T-helper 2 cell treated with Interferon-gamma antibody and Interleukin-4, amounts not matched to agents 5 μg/mL and 100 μg/mL, for 36 hours (primary cell): ENCODE measurements around the gene RAB11FIP3.

Experiments
- DNase-seq: peaks from one replicate; pipeline ENCODE4 v3.0.0; 2021; ENCODE audit warnings: low spot score
- H3K27ac Mint-ChIP-seq: one replicate; pipeline ENCODE4 v1.8.0; 2021; ENCODE audit warnings: mild to moderate bottlenecking, mixed read lengths
- H3K27me3 Mint-ChIP-seq: one replicate; pipeline ENCODE4 v1.8.0; 2021; ENCODE audit warnings: low read depth, mixed read lengths
- H3K36me3 Mint-ChIP-seq: one replicate; pipeline ENCODE4 v1.8.0; 2021; ENCODE audit warnings: low read depth, mixed read lengths
- H3K4me1 Mint-ChIP-seq: one replicate; pipeline ENCODE4 v1.8.0; 2021; ENCODE audit warnings: low read depth, mixed read lengths
- H3K4me3 Mint-ChIP-seq: one replicate; pipeline ENCODE4 v1.8.0; 2022; ENCODE audit warnings: mild to moderate bottlenecking, moderate library complexity, mixed read lengths
- H3K9me3 Mint-ChIP-seq: one replicate; pipeline ENCODE4 v1.8.0; 2021; ENCODE audit warnings: mixed read lengths

The RAB11FIP3 gene

DNA sequence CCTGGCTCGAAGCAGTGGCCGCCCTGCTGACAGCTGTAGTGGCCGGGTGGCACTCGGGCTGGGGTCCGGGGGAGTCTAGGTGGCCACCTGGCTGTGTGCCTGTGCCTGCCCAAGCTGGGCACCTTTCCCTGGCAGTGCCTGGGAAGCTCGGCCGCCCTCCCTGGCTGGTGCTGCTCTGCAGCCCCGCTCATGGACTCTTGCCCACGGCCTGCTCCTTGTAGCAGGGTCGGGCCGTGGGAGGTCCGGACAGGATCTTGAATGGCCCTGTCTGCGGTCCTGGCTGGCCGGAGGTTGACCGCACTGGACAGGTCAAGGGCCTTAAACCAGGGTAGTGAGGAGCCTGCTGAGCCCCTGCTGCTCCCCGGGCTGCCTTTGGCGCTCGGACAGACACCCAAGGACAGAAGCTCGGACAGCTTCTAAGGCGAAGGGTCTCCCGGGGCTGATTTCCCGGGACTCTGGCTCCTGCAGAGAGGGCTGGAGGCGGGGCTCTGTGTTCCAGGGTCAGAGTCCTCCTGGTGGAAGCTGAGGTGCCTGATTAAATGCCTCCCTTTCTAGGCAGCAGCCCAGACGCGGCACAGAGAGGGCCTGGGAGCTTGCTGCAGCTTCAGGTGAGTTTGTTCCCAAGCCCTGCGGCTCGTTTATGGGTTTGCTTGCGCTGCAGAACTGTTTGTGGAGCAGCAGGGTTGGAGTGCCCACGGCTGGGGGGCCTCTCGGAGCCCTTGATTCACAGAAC, 108.1 kb downstream of the RAB11FIP3 start:
- Mint-ChIP-seq H3K4me1 (peaks cover 10% of the 10 kb centered on the region), H3K9me3 (no peaks in the 10 kb centered on the region), H3K27me3 (no peaks in the 10 kb centered on the region), H3K27ac (no peak overlapping the region), H3K4me3 (no peak overlapping the region), H3K36me3 (peaks cover 3% of the 10 kb centered on the region)
- no peak for DNase-seq

DNA sequence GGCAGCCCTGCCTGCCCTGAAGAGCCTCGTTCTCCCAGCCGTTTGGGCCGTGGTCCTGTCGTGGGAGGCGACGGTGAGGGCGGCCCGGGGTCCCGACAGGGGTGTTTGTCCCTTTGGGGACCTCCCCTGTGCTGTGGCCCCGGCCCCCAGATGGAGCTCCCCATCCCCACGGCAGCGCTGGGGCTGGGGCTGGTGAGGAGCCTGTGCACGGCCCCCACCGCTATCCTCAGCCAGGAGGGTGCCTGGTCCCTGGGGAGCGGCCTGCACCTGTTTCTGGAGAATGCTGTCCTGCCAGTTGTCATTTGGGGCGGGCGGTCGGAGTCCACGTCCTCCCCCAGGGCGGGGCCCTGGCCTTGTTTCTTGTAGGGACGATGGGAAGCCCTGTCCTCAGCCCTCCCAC, 108.7 kb downstream of the RAB11FIP3 start:
- no peak for DNase-seq
- H3K4me1 Mint-ChIP-seq, result peaks cover 6% of the 10 kb centered on the region
- no peak overlapping the region for H3K4me3 Mint-ChIP-seq
- H3K9me3 Mint-ChIP-seq, result no peaks in the 10 kb centered on the region
- no peaks in the 10 kb centered on the region for H3K27me3 Mint-ChIP-seq
- peaks cover 4% of the 10 kb centered on the region for H3K36me3 Mint-ChIP-seq
- H3K27ac Mint-ChIP-seq, result no peak overlapping the region

DNA sequence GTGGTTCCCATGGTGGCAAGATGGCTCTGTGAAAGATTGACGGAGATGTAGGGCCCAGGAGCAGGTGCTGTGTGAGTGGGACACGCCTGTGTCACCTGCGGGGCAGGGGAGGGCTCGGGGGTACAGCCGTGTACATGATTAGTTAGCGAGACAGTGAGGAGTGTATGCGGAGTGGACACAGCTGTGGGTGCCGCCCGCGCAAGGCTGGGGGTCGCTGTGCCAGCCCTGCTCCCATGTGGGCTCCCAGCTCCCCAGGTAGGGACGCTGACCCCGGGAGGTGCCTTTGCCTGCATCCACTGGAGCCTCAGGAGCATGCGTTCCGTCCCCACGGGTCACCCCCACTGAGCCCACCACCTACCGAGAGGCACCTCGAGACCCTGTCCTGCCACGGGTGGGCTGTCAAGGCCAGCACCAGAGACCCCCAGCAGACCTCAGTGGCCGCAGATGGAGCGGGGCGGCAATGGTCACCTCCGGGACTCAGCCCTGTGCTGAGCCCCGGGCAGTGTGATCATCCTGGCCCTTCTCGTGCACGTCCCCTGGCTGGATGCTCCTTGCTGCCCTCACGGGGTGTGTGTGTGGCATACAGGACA, 109.5 kb downstream of the RAB11FIP3 start:
- DNase-seq, result no peak

DNA sequence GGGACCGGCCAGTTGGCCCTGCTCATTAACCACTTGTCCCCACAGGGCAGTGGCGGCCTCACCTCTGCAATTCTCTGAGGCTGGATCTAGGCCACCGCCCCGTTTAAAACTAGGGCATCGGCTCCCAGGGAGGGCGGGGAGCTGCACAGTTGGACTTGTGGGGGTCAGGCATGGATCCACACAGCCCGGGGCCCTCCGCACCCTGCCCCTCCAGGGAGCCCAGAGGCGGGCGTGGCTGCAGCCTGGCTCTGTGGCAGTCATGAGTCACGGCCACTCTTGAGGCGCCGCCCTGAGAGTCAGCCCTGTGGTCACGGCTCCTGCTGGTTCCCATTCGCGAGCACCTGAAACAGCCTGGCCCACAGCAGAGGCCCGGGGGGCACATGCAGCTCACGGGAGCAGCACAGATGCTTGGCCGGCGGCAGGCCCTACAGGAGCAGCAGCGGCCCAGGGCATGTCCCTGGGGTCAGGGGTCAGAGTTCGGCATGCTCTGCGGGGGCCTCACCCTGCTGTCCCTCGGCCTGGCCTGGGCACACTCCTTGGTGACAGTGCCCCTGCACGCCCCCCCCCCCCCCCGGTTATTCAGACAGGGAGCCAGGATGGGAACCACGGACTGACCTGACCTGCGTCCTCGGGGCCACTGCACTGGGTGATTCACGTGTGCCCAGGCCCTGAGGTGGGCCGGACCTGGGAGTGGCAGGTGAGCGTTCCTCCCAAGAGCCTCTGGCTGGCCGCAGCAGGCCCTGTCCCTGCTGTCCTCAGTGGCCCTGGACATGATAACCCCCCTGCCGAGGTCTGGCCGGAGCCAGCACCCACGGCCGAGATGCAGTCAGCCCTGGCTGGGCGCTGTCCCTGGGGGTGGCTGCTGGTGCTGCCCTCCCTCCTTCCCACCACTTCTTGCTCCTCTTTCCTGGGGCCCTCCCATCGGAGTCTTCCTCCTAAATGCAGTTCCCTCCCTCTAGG, 110.3 kb downstream of the RAB11FIP3 start:
- no peak overlapping the region for H3K4me3 Mint-ChIP-seq
- no peak overlapping the region for H3K27ac Mint-ChIP-seq
- peaks cover 2% of the 10 kb centered on the region for H3K36me3 Mint-ChIP-seq
- H3K27me3 Mint-ChIP-seq, result no peaks in the 10 kb centered on the region
- no peaks in the 10 kb centered on the region for H3K4me1 Mint-ChIP-seq
- no peaks in the 10 kb centered on the region for H3K9me3 Mint-ChIP-seq
- DNase-seq, result no peak

More for the DNA sequence above, 109.5 kb downstream of the RAB11FIP3 start:
- H3K27me3 Mint-ChIP-seq, result no peaks in the 10 kb centered on the region
- H3K36me3 Mint-ChIP-seq, result peaks cover 2% of the 10 kb centered on the region
- H3K4me3 Mint-ChIP-seq, result no peak overlapping the region
- no peaks in the 10 kb centered on the region for H3K9me3 Mint-ChIP-seq
- H3K4me1 Mint-ChIP-seq, result peaks cover 4% of the 10 kb centered on the region
- no peak overlapping the region for H3K27ac Mint-ChIP-seq

DNA sequence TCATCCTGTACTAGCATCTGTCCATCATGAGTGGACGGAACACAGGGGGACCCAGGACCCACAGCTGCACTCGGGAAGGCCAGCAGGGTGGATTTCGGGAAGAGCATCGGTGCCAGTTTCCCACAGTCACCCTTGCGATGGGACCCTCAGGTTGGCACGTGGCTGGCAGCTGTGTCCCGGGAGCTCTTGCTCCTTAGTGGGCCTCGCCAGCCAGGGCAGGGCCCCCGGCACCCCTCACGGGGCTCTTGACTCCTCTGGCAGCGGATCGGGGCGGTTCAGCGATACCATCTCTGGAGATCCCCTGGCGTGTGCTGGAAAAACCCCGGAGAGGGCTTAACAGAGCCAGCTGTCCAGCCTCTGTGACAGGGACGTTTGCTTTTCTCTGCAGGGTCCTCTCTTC, 111.3 kb downstream of the RAB11FIP3 start:
- no peaks in the 10 kb centered on the region for H3K27me3 Mint-ChIP-seq
- no peaks in the 10 kb centered on the region for H3K9me3 Mint-ChIP-seq
- peaks cover 4% of the 10 kb centered on the region for H3K36me3 Mint-ChIP-seq

DNA sequence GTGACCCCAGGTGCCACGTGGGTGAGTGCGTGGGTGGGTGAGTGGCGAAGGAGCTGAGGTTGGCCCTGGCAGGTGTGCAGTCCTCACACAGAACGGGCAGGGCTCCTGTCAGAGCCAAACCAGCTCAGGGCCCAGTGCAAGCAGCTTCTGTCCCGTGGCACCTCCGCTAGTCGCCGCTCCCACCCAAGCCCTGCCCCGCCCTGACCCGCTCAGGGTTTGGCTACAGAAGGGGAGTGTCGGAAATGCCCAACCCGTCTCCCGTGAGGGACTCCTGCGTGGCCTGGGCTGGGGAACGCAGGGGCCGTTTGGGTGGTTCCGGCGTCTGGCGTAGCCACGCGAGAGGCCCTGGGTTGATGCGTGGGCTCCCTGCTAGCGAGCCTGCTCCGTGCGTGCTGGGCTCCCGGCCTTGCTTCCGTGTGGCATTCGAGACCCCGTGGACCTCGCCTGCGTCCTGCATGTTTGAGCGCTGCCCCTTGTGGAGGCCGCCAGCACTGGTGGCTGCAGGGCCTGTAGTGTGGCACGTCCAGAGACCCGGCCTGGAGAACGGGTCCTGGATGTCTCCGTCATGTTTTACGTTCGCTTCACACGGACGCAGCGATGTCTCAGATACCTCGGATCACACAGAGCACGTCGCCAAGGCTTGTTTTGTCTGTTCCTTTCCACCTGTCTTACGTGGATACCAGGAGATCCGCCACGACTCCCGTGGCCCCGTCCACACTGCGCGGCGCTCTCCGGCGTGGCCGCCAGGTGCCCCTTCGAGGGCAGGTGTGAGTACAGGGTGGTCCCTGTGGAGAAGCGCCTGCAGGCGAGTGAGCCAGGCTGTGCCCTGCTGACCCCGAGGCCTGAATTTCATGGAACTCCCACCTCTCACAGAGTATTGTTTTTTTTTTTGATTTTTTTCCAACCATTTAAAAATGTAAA, 112.2 kb downstream of the RAB11FIP3 start:
- DNase-seq, result no peak
- Mint-ChIP-seq H3K36me3 (peaks cover 7% of the 10 kb centered on the region), H3K27ac (no peak overlapping the region), H3K4me1 (no peaks in the 10 kb centered on the region), H3K27me3 (no peaks in the 10 kb centered on the region), H3K9me3 (no peaks in the 10 kb centered on the region), H3K4me3 (no peak overlapping the region)

More for the DNA sequence above, 111.3 kb downstream of the RAB11FIP3 start:
- no peak overlapping the region for H3K4me3 Mint-ChIP-seq
- no peak overlapping the region for H3K27ac Mint-ChIP-seq
- no peak for DNase-seq
- no peaks in the 10 kb centered on the region for H3K4me1 Mint-ChIP-seq

DNA sequence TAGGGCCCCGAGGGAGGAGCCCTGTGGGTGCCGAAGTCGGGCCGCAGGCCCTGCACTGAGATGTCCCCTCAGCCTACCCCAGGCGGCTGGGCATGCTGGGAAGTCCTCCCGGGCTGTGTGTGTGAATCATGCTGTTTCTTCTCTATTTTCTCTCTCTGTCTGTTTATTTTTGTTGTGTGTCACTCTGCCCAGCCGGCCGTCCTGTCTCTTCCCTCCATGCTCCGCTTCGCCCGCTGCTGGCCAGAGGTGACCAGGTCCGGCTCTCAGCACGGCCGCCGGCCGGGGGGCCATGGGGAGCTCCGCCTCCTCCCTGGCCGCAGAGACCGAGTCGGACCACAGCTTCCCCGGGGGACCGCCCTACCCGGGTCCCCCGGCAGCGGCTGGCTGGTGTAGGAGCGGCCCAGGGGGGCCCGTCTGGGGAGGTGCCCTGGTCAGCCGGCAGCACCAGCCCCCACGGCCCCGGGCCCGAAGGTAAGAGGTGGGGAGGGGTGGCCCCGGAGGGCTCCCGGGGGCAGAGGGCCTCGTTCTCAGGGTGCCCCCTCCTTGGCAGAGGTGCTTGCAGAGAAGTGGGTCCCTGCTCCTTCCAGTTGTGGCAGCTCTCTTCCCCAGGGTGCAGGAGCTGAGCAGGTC, 114.6 kb downstream of the RAB11FIP3 start:
- Mint-ChIP-seq H3K27ac (no peak overlapping the region), H3K27me3 (no peaks in the 10 kb centered on the region), H3K4me1 (no peaks in the 10 kb centered on the region), H3K9me3 (no peaks in the 10 kb centered on the region), H3K36me3 (peaks cover 10% of the 10 kb centered on the region), H3K4me3 (no peak overlapping the region)
- no peak for DNase-seq

DNA sequence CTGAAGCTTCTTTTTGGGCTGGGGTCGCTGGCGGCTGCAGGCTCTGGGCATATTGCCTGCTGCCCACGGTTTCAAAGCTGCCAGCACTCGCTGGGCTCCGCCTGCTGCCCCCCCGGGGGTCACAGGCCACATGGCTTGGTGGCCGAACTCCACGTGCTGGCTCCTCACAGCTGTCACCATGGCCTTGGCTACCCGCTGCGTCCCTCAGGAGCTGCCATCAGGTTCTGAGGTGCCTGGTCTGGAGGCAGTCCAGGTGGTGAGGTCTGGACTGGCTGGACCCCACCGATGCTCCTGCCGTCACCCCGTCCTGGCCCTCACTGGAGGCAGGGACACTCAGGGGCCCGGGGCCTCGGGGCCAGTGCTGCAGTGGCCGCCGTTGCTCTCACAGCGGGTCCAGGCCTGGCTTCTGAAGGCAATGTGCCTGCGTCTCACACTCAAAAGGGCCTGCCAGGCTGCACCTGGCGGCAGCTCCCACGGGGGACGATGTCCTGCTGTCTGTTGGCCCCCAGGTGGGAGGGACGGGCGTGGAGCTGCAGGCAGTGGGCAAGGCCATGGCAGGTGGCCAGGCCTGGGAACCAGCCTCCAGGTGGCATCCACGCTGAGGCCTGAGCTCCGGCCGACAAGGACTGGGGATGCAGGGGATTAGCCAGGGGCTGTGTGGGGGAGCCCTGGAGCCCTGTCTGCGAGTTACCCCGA, 115.3 kb downstream of the RAB11FIP3 start:
- DNase-seq, result no peak
- no peaks in the 10 kb centered on the region for H3K27me3 Mint-ChIP-seq
- peaks cover 10% of the 10 kb centered on the region for H3K36me3 Mint-ChIP-seq
- H3K27ac Mint-ChIP-seq, result no peak overlapping the region
- no peaks in the 10 kb centered on the region for H3K4me1 Mint-ChIP-seq
- no peak overlapping the region for H3K4me3 Mint-ChIP-seq
- no peaks in the 10 kb centered on the region for H3K9me3 Mint-ChIP-seq

DNA sequence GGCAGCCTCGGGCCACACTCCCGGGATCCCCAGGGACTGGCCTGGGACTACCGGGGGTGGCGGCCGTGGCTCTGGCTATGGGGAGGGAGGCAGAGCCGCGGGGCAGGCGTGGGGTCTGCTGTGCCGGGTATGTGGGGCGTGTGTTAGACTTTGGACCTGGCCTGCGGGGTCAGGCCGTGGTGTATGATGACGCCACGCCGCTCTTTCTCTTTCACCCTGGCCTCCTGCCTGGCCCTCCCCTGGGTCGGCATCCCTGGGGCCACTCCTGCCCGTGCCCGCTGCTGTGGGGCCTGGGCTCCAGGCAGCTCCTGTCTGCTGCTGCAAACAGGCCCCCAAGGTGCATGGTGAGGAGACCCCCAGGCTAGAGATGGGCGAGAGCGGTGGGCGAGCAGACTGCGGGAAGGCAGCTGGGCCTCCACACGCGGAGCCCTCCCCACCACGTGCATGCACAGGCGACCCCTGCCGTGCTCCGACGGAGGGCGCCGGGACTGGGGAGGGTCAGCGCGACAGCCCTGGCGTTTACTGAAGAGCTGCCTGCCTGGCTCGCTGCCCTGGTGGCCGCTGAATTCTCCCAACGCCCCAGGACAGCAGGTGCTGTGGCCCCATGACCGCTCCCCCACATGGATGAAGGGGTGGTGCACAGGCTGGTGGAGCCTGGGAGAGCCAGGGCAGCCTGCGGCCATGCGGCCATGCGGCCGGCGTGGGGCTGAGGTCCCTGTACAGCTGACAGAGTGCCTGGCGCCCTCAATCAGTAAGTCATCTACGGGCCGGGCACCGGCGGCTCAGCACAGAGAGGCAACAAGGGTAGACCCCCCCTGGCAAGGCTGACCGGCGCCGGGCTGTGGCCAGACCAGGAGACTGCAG, 118.1 kb downstream of the RAB11FIP3 start:
- peaks cover 10% of the 10 kb centered on the region for H3K36me3 Mint-ChIP-seq
- no peaks in the 10 kb centered on the region for H3K27me3 Mint-ChIP-seq
- H3K4me3 Mint-ChIP-seq, result no peak overlapping the region
- no peak for DNase-seq
- H3K9me3 Mint-ChIP-seq, result no peaks in the 10 kb centered on the region
- H3K27ac Mint-ChIP-seq, result no peak overlapping the region
- no peaks in the 10 kb centered on the region for H3K4me1 Mint-ChIP-seq

DNA sequence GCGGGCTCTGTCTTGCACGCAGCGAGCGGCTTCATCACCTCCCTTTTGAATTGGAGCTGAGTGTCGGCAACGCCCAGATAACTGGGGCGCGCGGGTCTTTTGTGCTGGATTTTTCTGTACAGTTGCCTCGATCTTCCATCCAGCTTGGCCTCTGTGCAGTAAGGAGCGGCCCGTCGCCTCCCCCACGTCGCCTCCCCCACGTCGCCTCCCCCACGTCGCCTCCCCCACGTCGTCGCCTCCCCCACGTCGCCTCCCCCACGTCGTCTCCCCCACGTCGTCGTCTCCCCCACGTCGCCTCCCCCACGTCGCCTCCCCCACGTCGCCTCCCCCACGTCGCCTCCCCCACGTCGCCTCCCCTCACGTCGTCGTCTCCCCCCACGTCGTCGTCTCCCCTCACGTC, 119.1 kb downstream of the RAB11FIP3 start:
- Mint-ChIP-seq H3K4me3 (no peak overlapping the region), H3K4me1 (no peaks in the 10 kb centered on the region), H3K27me3 (no peaks in the 10 kb centered on the region), H3K36me3 (peaks cover 8% of the 10 kb centered on the region), H3K27ac (no peak overlapping the region), H3K9me3 (no peaks in the 10 kb centered on the region)
- no peak for DNase-seq

DNA sequence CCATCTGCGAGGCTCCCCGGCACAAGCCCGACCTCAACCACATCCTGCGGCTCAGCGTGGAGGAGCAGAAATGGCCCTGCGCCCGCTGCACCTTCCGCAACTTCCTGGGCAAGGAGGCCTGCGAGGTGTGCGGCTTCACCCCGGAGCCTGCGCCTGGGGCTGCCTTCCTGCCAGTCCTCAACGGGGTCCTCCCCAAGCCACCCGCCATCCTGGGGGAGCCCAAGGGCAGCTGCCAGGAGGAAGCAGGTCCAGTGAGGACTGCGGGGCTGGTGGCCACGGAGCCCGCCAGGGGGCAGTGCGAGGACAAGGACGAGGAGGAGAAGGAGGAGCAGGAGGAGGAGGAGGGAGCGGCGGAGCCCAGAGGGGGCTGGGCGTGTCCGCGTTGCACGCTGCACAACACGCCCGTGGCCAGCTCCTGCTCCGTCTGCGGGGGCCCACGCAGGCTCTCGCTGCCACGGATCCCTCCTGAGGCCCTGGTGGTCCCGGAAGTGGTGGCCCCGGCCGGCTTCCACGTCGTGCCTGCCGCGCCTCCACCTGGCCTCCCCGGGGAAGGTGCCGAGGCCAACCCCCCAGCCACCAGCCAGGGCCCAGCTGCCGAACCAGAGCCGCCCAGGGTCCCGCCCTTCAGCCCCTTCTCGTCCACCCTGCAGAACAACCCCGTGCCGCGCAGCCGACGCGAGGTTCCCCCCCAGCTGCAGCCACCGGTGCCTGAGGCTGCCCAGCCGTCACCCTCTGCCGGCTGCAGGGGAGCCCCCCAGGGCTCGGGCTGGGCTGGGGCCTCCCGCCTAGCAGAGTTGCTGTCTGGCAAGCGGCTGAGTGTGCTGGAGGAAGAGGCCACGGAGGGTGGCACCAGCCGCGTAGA, 121.7 kb downstream of the RAB11FIP3 start:
- Mint-ChIP-seq H3K36me3 (peaks cover 6% of the 10 kb centered on the region), H3K9me3 (no peaks in the 10 kb centered on the region), H3K27me3 (no peaks in the 10 kb centered on the region), H3K4me3 (no peak overlapping the region), H3K27ac (no peak overlapping the region), H3K4me1 (no peaks in the 10 kb centered on the region)
- DNase-seq, result peak; percentile 23
